ENCODE data around the gene QARS1. TPM values are rescaled to one million over a fixed set of nuclear protein-coding genes. Genes with fewer than 3 reads are reported as not detected.

QARS1 gene
- polyA plus RNA-seq, 1 of the 3 experiments (the other 2 are of a cell fraction), result 311 TPM

DNA sequence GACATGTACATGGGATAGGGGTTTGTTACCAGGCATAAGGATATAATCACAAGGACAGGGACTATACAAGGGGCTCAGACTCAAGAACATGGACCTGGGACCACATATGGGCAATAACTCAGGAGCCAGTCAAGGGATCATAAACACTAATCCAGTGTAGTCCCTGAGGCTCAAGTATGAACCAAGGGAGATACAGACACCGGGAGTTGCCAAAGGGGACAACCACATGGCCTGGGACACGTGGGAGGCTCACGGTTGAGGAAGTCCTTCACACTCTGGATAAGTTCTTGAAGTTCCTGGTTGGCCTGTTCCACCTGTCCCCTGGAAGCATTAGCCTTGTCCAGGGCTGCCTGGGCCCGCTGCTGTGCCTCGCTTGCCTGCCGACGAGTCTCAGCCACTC lies 17.9 kb upstream of the QARS1 start:
- Histone ChIP-seq H3K4me3 (ENCODE audit: low read depth in 2 of 2, low read length in 1 of 2) (no peak overlapping the region), H3K9ac (no peak overlapping the region), H3K9me3 (no peaks in the 10 kb centered on the region), H2AFZ (ENCODE audit: low read depth) (no peak overlapping the region), H3K9me2 (no peaks in the 10 kb centered on the region), H3K27ac (ENCODE audit: low read depth in 2 of 2, low read length in 1 of 2) (no peak overlapping the region), H3K27me3 (ENCODE audit: insufficient read depth) (no peaks in the 10 kb centered on the region), H3K36me3 (replicated peaks in 1 of 2; ENCODE audit: control insufficient read depth in 1 of 2, insufficient read depth in 2 of 2, low read length in 1 of 2) (peaks cover 27 to 61% of the 10 kb centered on the region in 2 experiments), H3F3A (replicated peaks; ENCODE audit: insufficient read depth) (peaks cover 36% of the 10 kb centered on the region), H3K4me2 (no peak overlapping the region), H3K4me1 (ENCODE audit: control insufficient read depth in 1 of 2, insufficient read depth in 2 of 2, low read depth in 1 of 2, low read length in 1 of 2) (peaks cover 7 to 19% of the 10 kb centered on the region in 2 experiments; a peak in 2 of 4 replicates), H3K79me2 (ENCODE audit: insufficient read depth) (peaks cover 30% of the 10 kb centered on the region), H4K20me1 (ENCODE audit: insufficient read depth) (no peaks in the 10 kb centered on the region)
- 96% methylated on average over 3 of the region's 7 CpGs for WGBS (ENCODE audit: low lambda C conversion rate)
- ChIA-PET POLR2A (interaction anchor here (1.6 kb wide), 1 partner anchor 10 kb away, joined by 5 read pairs; the partner anchor contains the start of gene LAMB2), CTCF (no interaction called here)
- TF ChIP-seq RFX5 (IDR thresholded peaks at IDR 0.05; ENCODE audit: low read length) (no peak), FOXJ3 (CRISPR knock-in tag; IDR thresholded peaks at IDR 0.05) (no peak), FOXM1 (IDR thresholded peaks at IDR 0.05; ENCODE audit: low read depth) (no peak), ELF1 (IDR thresholded peaks at IDR 0.05) (no peak), GATA2 (CRISPR knock-in tag; IDR thresholded peaks at IDR 0.05) (no peak), EP300 (IDR thresholded peaks at IDR 0.05; ENCODE audit: borderline replicate concordance in 1 of 2, low read depth in 1 of 2, low read length in 1 of 2) (no peak)
- TF ChIP-seq, protein P1, sequence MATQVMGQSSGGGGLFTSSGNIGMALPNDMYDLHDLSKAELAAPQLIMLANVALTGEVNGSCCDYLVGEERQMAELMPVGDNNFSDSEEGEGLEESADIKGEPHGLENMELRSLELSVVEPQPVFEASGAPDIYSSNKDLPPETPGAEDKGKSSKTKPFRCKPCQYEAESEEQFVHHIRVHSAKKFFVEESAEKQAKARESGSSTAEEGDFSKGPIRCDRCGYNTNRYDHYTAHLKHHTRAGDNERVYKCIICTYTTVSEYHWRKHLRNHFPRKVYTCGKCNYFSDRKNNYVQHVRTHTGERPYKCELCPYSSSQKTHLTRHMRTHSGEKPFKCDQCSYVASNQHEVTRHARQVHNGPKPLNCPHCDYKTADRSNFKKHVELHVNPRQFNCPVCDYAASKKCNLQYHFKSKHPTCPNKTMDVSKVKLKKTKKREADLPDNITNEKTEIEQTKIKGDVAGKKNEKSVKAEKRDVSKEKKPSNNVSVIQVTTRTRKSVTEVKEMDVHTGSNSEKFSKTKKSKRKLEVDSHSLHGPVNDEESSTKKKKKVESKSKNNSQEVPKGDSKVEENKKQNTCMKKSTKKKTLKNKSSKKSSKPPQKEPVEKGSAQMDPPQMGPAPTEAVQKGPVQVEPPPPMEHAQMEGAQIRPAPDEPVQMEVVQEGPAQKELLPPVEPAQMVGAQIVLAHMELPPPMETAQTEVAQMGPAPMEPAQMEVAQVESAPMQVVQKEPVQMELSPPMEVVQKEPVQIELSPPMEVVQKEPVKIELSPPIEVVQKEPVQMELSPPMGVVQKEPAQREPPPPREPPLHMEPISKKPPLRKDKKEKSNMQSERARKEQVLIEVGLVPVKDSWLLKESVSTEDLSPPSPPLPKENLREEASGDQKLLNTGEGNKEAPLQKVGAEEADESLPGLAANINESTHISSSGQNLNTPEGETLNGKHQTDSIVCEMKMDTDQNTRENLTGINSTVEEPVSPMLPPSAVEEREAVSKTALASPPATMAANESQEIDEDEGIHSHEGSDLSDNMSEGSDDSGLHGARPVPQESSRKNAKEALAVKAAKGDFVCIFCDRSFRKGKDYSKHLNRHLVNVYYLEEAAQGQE (IDR thresholded peaks at IDR 0.05; ENCODE audit: low read depth, low read length), result no peak
- TF ChIP-seq, protein P2, sequence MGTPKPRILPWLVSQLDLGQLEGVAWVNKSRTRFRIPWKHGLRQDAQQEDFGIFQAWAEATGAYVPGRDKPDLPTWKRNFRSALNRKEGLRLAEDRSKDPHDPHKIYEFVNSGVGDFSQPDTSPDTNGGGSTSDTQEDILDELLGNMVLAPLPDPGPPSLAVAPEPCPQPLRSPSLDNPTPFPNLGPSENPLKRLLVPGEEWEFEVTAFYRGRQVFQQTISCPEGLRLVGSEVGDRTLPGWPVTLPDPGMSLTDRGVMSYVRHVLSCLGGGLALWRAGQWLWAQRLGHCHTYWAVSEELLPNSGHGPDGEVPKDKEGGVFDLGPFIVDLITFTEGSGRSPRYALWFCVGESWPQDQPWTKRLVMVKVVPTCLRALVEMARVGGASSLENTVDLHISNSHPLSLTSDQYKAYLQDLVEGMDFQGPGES (IDR thresholded peaks at IDR 0.05; ENCODE audit: low read depth, low read length), result no peak
- TF ChIP-seq, protein P3, sequence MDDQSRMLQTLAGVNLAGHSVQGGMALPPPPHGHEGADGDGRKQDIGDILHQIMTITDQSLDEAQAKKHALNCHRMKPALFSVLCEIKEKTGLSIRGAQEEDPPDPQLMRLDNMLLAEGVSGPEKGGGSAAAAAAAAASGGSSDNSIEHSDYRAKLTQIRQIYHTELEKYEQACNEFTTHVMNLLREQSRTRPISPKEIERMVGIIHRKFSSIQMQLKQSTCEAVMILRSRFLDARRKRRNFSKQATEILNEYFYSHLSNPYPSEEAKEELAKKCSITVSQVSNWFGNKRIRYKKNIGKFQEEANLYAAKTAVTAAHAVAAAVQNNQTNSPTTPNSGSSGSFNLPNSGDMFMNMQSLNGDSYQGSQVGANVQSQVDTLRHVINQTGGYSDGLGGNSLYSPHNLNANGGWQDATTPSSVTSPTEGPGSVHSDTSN (IDR thresholded peaks at IDR 0.05), result no peak
- DNase-seq, result no peak

DNA sequence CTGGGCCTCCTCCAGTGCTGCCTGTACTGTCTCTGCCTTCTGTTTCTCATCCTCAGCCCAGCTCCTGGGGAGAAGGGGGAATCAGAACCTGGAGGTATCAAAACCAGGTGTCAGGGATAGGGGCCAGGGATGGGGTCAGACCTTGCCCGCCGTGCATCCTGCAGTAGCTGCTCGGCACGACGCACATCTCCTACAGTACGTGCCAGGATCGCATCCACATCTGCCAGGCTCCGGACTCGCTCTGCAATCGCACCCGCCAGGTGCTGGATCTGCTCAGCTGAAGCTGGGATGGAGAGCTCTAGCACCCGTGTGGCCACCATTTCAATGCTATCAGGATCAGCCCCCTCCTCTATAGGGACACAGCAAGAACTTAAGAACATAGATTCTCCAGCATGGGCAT lies 17.5 kb upstream of the QARS1 start:
- ChIA-PET POLR2A (interaction anchor here (1.6 to 4.0 kb wide), 2 partner anchors 11 to 29 kb away, joined by 5 to 25 read pairs; partner anchors contain the start of genes LAMB2 and QRICH1), CTCF (interaction anchor here (1.0 to 4.0 kb wide), 3 partner anchors 9 to 29 kb away, joined by 3 to 26 read pairs (median 4); partner anchors contain the start of genes LAMB2 and QRICH1)
- H3K27ac ChIP-seq (ENCODE audit: low read depth in 2 of 2, low read length in 1 of 2), result no peak overlapping the region; a peak in 1 of 4 replicates
- peaks cover 29 to 65% of the 10 kb centered on the region in 2 experiments for H3K36me3 ChIP-seq (replicated peaks in 1 of 2; ENCODE audit: control insufficient read depth in 1 of 2, insufficient read depth in 2 of 2, low read length in 1 of 2)
- no peaks in the 10 kb centered on the region for H3K9me3 ChIP-seq
- no peak for DNase-seq
- no peak overlapping the region for H2AFZ ChIP-seq (ENCODE audit: low read depth)
- no peak overlapping the region for H3K4me3 ChIP-seq (ENCODE audit: low read depth in 2 of 2, low read length in 1 of 2)
- no peak overlapping the region for H3K9ac ChIP-seq
- no peaks in the 10 kb centered on the region for H3K9me2 ChIP-seq
- no peak for TF ChIP-seq TCF12 (IDR thresholded peaks at IDR 0.05)
- TF ChIP-seq FOXM1 (IDR thresholded peaks at IDR 0.05; ENCODE audit: low read depth), result no peak
- TF ChIP-seq NRF1 (IDR thresholded peaks at IDR 0.05; ENCODE audit: low read depth, low read length), result no peak
- TF ChIP-seq, protein P2 (IDR thresholded peaks at IDR 0.05; ENCODE audit: low read depth, low read length), result no peak
- TF ChIP-seq GATA2 (CRISPR knock-in tag; IDR thresholded peaks at IDR 0.05), result no peak
- TF ChIP-seq YY1 (IDR thresholded peaks at IDR 0.05; ENCODE audit: low read depth), result no peak
- no peak for TF ChIP-seq JUND (IDR thresholded peaks at IDR 0.05)
- TF ChIP-seq ELF1 (IDR thresholded peaks at IDR 0.05), result no peak
- TF ChIP-seq RCOR1 (IDR thresholded peaks at IDR 0.05; ENCODE audit: low read length), result no peak
- TF ChIP-seq TAF1 (IDR thresholded peaks at IDR 0.05; ENCODE audit: borderline replicate concordance, low read depth, low read length), result no peak
- TF ChIP-seq RXRA (IDR thresholded peaks at IDR 0.05; ENCODE audit: borderline replicate concordance, low read depth), result no peak
- TF ChIP-seq, protein P1 (IDR thresholded peaks at IDR 0.05; ENCODE audit: low read depth, low read length), result no peak
- H3K79me2 ChIP-seq (ENCODE audit: insufficient read depth), result peaks cover 31% of the 10 kb centered on the region
- H3F3A ChIP-seq (replicated peaks; ENCODE audit: insufficient read depth), result peaks cover 36% of the 10 kb centered on the region
- no peaks in the 10 kb centered on the region for H4K20me1 ChIP-seq (ENCODE audit: insufficient read depth)
- no peaks in the 10 kb centered on the region for H3K27me3 ChIP-seq (ENCODE audit: insufficient read depth)
- no peak overlapping the region for H3K4me2 ChIP-seq
- peaks cover 7 to 19% of the 10 kb centered on the region in 2 experiments; a peak in 2 of 4 replicates for H3K4me1 ChIP-seq (ENCODE audit: control insufficient read depth in 1 of 2, insufficient read depth in 2 of 2, low read depth in 1 of 2, low read length in 1 of 2)
- 98% methylated on average over 12 of the region's 12 CpGs for WGBS (ENCODE audit: low lambda C conversion rate)

Measured in SK-N-SH (cell line).